ENCODE results near the gene SAFB.

DNA sequence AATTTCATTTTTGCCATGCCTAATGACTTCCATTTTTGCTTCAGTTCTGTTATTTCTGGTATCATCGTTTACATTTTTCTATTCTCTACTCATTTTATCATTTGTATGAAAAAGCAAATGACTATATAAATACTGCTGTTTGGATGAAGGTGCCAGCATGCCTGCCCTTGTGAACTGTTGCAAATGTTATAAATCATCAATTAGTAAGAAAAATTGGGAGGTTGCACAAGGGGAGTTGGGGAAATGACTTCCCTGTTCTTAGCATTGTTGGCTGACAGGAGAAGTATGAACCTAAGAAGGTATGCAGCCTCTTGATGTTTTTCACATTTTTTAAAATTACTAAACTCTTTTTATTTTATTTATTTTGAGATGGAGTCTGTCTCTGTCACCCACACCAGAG lies 15.1 kb downstream of the SAFB start:
- TF ChIP-seq TAF1 (IDR thresholded peaks at IDR 0.05; ENCODE audit: borderline replicate concordance, low read depth, low read length) (no peak), POLR2AphosphoS5 (IDR thresholded peaks at IDR 0.05; ENCODE audit: low read depth, low read length) (no peak), EP300 (IDR thresholded peaks at IDR 0.05; ENCODE audit: borderline replicate concordance in 1 of 2, low read depth in 1 of 2, low read length in 1 of 2) (no peak), TEAD4 (IDR thresholded peaks at IDR 0.05; ENCODE audit: borderline replicate concordance, insufficient read depth) (no peak), RAD21 (IDR thresholded peaks at IDR 0.05; ENCODE audit: low read length) (no peak), NFIC (IDR thresholded peaks at IDR 0.05; ENCODE audit: borderline replicate concordance) (no peak)
- TF ChIP-seq, protein P1, sequence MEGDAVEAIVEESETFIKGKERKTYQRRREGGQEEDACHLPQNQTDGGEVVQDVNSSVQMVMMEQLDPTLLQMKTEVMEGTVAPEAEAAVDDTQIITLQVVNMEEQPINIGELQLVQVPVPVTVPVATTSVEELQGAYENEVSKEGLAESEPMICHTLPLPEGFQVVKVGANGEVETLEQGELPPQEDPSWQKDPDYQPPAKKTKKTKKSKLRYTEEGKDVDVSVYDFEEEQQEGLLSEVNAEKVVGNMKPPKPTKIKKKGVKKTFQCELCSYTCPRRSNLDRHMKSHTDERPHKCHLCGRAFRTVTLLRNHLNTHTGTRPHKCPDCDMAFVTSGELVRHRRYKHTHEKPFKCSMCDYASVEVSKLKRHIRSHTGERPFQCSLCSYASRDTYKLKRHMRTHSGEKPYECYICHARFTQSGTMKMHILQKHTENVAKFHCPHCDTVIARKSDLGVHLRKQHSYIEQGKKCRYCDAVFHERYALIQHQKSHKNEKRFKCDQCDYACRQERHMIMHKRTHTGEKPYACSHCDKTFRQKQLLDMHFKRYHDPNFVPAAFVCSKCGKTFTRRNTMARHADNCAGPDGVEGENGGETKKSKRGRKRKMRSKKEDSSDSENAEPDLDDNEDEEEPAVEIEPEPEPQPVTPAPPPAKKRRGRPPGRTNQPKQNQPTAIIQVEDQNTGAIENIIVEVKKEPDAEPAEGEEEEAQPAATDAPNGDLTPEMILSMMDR (IDR thresholded peaks at IDR 0.05): no peak
- TF ChIP-seq, protein P2, sequence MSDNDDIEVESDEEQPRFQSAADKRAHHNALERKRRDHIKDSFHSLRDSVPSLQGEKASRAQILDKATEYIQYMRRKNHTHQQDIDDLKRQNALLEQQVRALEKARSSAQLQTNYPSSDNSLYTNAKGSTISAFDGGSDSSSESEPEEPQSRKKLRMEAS (IDR thresholded peaks at IDR 0.05; ENCODE audit: low read depth): no peak
- TF ChIP-seq, protein P3, sequence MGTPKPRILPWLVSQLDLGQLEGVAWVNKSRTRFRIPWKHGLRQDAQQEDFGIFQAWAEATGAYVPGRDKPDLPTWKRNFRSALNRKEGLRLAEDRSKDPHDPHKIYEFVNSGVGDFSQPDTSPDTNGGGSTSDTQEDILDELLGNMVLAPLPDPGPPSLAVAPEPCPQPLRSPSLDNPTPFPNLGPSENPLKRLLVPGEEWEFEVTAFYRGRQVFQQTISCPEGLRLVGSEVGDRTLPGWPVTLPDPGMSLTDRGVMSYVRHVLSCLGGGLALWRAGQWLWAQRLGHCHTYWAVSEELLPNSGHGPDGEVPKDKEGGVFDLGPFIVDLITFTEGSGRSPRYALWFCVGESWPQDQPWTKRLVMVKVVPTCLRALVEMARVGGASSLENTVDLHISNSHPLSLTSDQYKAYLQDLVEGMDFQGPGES (IDR thresholded peaks at IDR 0.05; ENCODE audit: low read depth, low read length): no peak
- TF ChIP-seq, protein P4, sequence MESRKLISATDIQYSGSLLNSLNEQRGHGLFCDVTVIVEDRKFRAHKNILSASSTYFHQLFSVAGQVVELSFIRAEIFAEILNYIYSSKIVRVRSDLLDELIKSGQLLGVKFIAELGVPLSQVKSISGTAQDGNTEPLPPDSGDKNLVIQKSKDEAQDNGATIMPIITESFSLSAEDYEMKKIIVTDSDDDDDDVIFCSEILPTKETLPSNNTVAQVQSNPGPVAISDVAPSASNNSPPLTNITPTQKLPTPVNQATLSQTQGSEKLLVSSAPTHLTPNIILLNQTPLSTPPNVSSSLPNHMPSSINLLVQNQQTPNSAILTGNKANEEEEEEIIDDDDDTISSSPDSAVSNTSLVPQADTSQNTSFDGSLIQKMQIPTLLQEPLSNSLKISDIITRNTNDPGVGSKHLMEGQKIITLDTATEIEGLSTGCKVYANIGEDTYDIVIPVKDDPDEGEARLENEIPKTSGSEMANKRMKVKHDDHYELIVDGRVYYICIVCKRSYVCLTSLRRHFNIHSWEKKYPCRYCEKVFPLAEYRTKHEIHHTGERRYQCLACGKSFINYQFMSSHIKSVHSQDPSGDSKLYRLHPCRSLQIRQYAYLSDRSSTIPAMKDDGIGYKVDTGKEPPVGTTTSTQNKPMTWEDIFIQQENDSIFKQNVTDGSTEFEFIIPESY (IDR thresholded peaks at IDR 0.05; ENCODE audit: borderline replicate concordance, low read depth): no peak
